ENCODE results near the gene MRPL28.

- TF ChIP-seq SP1 (IDR thresholded peaks at IDR 0.05): no peak
- no peak for TF ChIP-seq BHLHE40 (IDR thresholded peaks at IDR 0.05; ENCODE audit: borderline replicate concordance)
- TF ChIP-seq ELF4 (IDR thresholded peaks at IDR 0.05): no peak
- no peak for TF ChIP-seq TARDBP (IDR thresholded peaks at IDR 0.05)
- no peak for TF ChIP-seq ARNT (IDR thresholded peaks at IDR 0.05)
Measured at GRCh38 chr16:411576-412265, 41.4 kb upstream of the MRPL28 start.
